ENCODE data around the gene C16orf89.

The C16orf89 gene

DNA sequence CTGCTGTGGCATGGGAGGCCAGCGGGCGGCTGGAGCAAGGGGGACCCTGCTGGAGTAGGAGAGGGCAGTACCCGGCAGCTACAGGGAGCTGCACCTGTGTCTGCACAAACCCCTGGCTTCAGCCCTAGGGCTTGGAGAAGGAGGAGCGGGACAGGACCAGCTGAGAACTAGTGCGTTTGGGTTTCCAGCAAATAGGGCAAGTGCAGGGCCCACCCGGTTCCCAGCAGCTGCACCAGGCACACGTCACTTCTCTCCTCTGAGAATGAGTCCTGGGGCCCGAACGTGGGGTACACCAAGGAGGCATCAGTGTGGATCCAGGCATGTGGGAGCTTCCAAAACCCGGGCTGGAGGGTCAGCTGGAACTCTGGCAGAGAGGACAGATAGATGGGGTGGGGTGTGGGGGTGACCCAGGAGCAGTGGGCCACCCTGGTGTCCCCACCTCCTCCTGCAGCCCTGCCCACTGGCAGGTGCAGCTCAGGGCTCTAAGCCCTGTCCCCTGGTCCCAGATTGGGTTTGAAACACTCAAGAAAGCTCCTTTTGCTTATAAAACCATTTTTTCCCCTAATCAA, 5.6 kb downstream of the C16orf89 start:
- Histone ChIP-seq H3K4me3 (replicated peaks; ENCODE audit: low read depth, low read length) (no peak overlapping the region), H3K27me3 (replicated peaks; ENCODE audit: control insufficient read depth, insufficient read depth, low read length) (no peaks in the 10 kb centered on the region), H3K36me3 (ENCODE audit: control insufficient read depth, insufficient read depth, low read length) (no peaks in the 10 kb centered on the region)
- TF ChIP-seq, protein P1, sequence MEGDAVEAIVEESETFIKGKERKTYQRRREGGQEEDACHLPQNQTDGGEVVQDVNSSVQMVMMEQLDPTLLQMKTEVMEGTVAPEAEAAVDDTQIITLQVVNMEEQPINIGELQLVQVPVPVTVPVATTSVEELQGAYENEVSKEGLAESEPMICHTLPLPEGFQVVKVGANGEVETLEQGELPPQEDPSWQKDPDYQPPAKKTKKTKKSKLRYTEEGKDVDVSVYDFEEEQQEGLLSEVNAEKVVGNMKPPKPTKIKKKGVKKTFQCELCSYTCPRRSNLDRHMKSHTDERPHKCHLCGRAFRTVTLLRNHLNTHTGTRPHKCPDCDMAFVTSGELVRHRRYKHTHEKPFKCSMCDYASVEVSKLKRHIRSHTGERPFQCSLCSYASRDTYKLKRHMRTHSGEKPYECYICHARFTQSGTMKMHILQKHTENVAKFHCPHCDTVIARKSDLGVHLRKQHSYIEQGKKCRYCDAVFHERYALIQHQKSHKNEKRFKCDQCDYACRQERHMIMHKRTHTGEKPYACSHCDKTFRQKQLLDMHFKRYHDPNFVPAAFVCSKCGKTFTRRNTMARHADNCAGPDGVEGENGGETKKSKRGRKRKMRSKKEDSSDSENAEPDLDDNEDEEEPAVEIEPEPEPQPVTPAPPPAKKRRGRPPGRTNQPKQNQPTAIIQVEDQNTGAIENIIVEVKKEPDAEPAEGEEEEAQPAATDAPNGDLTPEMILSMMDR (IDR thresholded peaks at IDR 0.05; ENCODE audit: insufficient read depth, low read length, poor library complexity, severe bottlenecking), result no peak
- no peak for DNase-seq (ENCODE audit: extremely low read depth, insufficient read length)

DNA sequence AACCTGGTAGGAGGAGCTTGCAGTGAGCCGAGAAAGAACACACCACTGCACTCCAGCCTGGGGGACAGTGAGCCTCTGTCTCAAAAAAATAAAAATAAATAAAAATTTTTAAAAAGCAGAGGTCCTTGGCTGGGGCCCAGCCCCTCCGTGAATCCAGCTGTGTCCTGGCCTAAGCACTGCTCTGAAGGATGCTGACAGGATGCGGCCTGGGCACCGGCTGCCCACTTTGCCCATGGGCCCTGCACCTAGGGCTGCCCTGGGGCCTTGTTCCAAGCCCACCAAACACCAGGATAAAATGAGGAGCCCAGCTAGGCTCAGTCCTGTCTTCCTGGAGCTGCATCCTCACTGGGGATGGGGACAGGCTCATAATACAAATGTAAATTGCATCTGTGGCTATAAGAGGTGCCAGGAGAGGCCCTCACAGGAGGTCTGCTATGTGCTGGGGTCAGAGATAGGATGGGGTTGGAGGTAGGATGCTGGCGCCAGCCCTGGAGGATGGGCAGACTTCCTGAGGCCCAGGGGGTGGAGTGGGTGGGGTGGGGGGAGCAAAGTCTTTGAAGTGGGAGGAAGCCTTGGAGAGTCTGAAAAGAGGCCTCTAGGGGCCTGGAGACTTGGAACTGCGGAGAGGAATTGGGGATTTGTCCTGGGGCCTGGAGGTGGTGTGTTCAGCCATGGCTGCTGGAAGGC, 6.2 kb downstream of the C16orf89 start:
- H3K36me3 ChIP-seq (ENCODE audit: control insufficient read depth, insufficient read depth, low read length), result no peaks in the 10 kb centered on the region
- TF ChIP-seq, protein P1 (IDR thresholded peaks at IDR 0.05; ENCODE audit: insufficient read depth, low read length, poor library complexity, severe bottlenecking), result no peak
- no peak overlapping the region for H3K4me3 ChIP-seq (replicated peaks; ENCODE audit: low read depth, low read length)
- no peaks in the 10 kb centered on the region for H3K27me3 ChIP-seq (replicated peaks; ENCODE audit: control insufficient read depth, insufficient read depth, low read length)
- DNase-seq (ENCODE audit: extremely low read depth, insufficient read length), result no peak

DNA sequence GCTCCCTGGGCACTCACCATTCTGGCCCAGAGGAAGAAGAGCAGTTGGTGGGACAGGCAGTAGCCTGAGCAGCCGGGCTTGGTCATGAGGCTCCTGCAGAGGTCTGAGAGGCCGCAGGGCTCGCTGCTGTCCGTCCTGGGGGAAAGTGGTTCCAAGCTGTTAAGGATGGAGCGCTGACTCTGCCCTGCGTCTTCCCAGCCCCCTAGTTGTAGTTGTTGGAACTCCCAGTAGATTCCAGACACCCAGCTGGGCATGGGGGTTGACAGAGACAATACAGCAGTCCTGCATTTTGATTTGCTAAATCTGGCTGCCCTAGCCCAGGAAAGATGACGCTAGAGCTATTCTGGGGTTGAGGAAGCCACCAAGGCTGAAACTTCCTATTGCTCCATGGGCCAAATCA, 7.3 kb downstream of the C16orf89 start:
- no peak overlapping the region for H3K4me3 ChIP-seq (replicated peaks; ENCODE audit: low read depth, low read length)
- DNase-seq (ENCODE audit: extremely low read depth, insufficient read length), result no peak

DNA sequence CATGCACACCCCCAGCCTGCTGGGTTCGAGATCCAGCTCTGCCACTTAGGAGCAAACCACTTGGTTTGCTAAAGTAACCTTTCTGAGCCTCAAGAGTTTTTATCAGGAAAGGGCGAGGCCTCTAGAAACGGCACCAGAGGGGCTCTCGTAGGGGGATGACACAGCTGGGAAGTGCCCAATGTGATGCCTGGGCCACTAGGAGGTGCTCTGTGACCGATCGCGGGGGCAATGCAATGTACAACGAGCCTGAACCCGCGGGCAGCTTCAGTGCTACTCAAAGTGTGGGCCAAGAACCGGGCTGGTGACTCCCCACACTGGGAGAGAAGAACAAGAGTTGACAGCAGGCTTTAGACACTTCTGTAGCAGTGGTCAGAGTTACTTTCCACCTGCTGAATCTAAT, 9.4 kb downstream of the C16orf89 start:
- H3K4me3 ChIP-seq (replicated peaks; ENCODE audit: low read depth, low read length), result no peak overlapping the region
- H3K36me3 ChIP-seq (ENCODE audit: control insufficient read depth, insufficient read depth, low read length), result no peaks in the 10 kb centered on the region
- DNase-seq (ENCODE audit: extremely low read depth, insufficient read length), result no peak
- no peaks in the 10 kb centered on the region for H3K27me3 ChIP-seq (replicated peaks; ENCODE audit: control insufficient read depth, insufficient read depth, low read length)
- TF ChIP-seq, protein P1 (IDR thresholded peaks at IDR 0.05; ENCODE audit: insufficient read depth, low read length, poor library complexity, severe bottlenecking), result peak; percentile 88

More for the DNA sequence above, 7.3 kb downstream of the C16orf89 start:
- Histone ChIP-seq H3K36me3 (ENCODE audit: control insufficient read depth, insufficient read depth, low read length) (no peaks in the 10 kb centered on the region), H3K27me3 (replicated peaks; ENCODE audit: control insufficient read depth, insufficient read depth, low read length) (no peaks in the 10 kb centered on the region)
- TF ChIP-seq, protein P1 (IDR thresholded peaks at IDR 0.05; ENCODE audit: insufficient read depth, low read length, poor library complexity, severe bottlenecking), result no peak

DNA sequence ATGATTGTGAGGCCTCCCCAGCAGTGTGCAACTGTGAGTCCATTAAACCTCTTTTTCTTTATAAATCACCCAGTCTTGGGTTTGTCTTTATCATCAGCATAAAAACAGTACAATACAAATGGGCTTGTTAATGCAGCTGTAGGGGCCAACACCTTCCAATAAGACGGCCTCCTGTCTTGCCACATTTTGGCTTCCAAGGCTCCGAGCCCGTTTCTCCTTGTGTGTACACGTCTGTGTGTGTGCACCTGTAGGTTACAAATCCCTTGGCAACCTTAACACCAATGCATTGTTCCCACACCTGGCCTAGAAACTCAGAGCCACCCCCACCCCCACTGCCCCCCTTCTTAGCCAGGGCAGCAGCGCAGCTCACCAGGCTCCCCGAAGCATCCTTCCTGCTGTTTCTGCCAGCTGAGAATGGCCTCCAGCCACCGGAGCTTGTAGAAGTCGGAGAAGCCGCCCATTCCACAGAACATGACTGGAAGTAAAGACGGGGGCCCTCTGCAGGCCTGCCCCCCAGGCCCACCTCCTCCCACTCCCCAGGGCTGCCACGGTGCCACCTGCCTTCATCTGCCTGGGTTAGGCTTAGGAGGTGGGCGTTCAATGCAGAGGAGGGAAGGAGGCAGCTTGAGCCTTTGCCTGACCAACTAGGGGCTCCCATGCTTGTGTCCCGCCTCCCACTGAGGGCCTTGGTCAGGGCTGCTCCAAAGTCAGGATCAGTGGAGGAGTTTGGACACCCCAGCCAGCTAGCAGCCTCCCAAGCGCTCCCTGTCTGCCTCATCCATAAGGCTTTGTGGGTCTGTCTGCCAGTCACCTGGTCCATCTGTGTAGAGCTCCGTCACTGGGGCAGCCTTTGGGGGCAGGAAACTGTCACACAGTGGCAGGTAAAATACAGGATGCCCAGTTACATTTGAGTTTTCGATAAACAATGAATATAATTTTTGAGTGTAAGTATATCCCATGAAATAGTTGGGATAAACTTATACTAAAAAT, 10.6 kb downstream of the C16orf89 start:
- TF ChIP-seq, protein P1 (IDR thresholded peaks at IDR 0.05; ENCODE audit: insufficient read depth, low read length, poor library complexity, severe bottlenecking), result no peak
- Histone ChIP-seq H3K4me3 (replicated peaks; ENCODE audit: low read depth, low read length) (no peak overlapping the region), H3K27me3 (replicated peaks; ENCODE audit: control insufficient read depth, insufficient read depth, low read length) (no peaks in the 10 kb centered on the region), H3K36me3 (ENCODE audit: control insufficient read depth, insufficient read depth, low read length) (no peaks in the 10 kb centered on the region)
- DNase-seq (ENCODE audit: extremely low read depth, insufficient read length), result no peak
